Occipital lobe (tissue), 2 donors: ENCODE data around the gene CLSTN2. TPM values are rescaled to one million over a fixed set of nuclear protein-coding genes. Genes with fewer than 3 reads are reported as not detected.

Source experiments
- DNase-seq: peaks from one replicate; lab custom pipeline; 2025; lab: John Stamatoyannopoulos, UW
- total RNA-seq: library from RNA; depleted of rRNA; stranded (reverse); fragments of >200 nt; gene quantifications from one replicate; pipeline ENCODE4 v1.2.3, GENCODE V29; 2014

CLSTN2 gene
- total RNA-seq, 1 donor from 2014 or later: 10.3 TPM

DNA sequence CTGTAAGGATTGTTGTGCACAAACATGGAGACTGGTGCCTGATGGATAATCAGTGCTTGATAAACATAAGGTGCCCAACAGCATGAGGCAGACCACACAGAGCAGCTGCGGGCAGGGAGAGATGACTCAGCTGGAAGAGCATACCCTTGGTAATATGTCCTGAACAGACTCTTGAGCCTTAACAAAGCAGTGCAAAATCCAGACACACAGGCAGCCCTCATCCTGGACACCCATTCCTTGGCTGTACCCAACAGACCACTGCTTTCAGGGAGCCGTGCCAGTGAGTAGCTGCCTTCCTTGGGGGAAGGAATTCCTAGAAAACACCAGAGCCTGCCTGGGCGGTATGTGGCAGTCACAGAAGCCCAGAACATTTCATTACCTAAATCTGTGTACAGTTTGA is 156.2 kb downstream of the CLSTN2 start:
- no peak for DNase-seq

DNA sequence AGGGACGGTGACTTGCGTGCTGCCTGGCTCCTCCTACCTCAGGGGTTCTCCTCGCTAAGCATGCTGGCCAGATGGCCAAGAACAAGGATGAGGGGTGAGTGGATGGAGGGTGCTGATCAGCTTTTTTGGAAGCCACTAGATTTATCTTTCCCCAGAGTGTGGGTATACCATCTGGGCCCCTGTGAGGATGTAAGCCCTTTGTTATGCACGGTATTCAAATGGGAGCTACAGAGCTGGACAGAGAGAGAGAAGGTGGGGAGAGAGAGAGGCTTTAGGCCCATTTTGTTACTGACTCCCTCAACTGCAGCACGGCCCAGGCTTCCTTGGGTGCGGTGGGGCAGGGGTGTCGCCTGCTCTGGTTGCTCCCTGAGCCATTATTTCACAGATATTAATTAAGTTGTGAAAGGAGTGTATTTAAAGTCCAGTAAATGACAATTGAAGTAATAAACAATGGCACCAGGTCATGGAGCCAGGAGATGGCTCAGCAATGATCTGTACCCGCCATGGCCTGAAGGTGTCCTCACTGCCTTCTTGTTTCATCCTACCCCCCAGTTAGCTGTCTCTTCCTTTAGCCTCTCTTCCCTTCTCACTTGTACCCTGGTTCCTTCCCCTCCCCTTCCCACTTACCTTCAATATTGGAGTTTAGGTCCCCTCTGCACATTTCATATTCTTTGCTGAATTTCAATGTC is 158.0 kb downstream of the CLSTN2 start:
- DNase-seq: no peak

DNA sequence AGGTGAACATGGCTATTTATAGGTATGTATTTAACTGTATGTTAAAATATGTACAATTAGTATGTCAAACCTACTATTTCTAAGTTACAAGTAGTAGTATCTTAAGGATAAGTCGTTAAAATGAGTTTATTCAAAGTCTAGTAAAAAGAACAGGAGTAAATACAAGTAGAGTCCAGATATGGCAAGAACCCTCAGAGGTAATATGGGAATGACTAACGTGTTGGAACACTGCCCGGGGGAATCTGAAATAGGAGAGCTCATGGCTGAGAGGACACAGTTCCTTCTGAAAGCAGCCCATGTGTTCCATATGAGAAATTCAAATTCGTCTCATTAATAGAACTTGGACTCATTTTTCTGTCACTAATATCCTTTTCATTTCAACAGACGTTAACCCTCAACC is 158.8 kb downstream of the CLSTN2 start:
- no peak for DNase-seq

GRCh38 chr3:140094487-140094886 is 159.5 kb downstream of the CLSTN2 start:
- no peak for DNase-seq

GRCh38 chr3:140096037-140096436 is 161.1 kb downstream of the CLSTN2 start:
- no peak for DNase-seq

DNA sequence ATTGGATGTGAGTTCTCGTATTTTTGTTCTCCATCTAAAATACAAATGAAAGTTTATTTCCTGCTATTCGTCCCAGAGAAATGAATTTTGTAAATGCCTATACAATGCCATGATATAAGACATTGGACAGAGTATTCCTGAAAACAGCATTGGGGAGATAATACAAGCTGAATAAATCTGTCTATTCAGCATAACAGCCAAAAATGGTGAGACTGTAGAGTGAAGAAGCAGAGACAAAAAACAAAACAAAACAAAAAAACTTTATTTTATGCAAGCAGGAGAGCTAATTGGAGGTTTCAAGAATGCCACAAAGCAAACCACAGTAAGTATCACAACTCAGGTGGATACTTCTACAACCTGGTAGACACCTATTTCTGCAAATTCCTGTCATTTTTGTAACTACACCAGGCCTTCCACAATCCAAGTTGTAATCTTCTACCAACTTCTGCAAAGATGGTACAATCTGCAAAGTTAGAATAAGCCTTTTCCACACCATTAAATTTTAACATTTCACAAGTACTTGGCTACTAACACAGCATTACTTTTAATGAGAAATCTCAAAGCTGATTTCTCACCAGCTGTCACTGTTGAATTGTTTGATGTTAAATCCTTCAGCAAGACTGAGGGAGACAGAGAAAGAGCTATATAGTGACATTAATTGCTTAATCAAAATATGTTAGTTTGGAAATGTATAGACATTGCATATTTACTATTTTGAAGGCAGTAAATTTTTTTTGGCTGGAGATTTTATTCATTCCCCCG is 163.1 kb downstream of the CLSTN2 start:
- no peak for DNase-seq

DNA sequence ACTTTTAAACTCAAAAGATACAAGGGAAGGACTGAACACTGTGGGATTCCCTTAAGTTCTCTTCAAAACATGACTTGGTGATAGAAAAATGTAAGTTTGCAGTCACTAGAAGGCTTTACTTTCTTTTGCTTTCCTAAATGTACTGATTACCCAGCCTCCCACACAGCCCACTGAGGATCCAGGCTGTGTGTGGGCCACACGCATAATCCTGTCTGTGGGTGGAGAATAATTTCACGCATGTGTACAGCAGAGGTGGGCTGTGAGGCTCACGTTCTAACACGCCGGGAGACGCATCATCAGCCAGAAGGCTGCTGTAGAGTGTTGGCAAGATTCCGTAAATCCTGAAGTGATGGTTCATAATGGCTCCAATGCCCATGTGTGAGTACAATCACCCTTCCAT is 165.5 kb downstream of the CLSTN2 start:
- no peak for DNase-seq

DNA sequence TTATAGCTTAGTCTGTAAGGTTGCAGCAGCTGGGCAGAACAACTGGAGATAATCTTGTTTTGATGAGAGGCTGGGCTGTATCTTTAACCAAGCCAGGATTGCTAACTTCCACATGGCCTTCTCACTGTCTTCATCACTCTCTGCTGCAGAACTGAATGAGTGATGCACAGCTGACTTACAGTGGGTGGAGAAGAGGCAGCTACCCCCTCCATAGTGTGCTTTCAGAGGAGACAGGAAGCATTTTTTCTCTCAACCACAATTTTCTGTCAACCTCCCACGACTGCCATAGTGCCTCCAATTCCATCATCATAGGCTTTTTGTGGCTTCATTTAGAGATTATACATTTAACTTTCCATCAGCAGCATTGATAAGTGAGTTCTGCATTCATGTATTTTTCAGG is 168.2 kb downstream of the CLSTN2 start:
- no peak for DNase-seq

GRCh38 chr3:140103986-140104645 is 169.1 kb downstream of the CLSTN2 start:
- DNase-seq: no peak

DNA sequence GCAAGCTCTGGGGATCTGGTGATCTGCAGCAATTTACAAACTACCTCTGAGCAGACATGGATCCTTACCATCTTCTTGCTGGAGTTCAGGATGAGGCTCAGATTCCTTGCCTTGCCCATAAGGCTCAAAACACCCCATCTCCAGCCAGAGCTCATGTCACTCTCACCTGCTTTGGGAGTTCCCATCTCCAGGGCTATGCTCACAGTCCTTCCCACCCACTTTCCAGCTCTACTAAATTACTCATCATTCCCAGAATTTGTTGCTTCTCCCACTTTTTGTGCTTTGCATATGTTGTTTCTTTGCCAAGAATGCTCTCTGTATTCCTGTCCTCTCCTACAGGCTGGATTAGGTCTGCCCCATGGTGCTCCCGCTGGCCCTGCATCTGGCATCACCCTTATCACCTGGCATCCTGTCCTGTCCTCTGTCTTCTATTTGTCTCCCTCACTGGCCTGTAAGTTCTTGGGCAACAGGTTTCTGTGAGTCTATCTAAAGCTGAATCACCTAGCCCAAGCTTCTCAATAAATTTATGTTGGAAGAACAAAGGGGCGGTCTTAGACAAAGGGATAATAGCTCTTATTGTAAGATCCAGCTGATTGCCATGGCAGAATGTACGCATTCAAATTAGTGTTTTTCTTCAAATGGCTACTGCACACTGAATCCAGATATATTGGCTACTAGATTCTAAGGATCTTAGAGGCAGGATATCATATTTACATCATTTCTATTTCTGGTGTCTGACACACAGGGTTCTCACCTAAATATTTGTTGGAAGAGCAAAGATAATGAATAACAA is 179.2 kb downstream of the CLSTN2 start:
- DNase-seq: no peak

DNA sequence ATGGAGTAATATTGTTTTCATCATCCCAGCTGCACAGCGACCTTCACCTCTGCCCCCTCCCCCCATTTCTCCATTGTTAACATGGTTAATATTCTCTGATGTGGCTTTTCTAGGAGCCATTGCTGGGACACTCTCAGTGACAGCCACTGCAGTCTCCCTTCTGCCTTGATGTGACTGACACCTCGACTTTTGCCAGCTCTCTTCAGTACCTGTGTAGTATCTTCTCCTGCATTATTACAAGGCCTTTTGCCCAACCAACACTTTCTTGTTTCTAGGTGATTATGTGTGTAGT is 179.8 kb downstream of the CLSTN2 start:
- DNase-seq: no peak

DNA sequence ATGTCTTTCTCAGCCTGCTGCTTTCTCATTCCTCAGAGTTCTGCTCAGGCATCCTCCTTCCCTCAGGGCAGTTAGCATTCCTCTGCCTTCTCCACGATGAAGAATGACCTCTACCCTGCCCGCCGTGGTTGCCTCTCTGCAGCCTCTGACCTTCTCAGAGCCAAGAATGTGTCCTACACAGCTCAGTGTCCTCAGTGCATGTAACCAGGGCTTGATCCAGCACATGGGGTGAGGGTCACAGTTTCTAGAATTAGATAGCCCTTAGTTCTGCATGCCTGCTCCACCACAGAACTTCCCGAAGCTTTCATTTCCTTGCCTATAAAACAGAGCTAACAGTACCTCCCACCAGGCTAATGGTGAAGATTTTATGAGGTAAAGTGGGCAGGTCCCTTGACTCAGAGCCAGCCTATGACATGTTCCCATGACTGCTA is 182.1 kb downstream of the CLSTN2 start:
- DNase-seq: no peak

DNA sequence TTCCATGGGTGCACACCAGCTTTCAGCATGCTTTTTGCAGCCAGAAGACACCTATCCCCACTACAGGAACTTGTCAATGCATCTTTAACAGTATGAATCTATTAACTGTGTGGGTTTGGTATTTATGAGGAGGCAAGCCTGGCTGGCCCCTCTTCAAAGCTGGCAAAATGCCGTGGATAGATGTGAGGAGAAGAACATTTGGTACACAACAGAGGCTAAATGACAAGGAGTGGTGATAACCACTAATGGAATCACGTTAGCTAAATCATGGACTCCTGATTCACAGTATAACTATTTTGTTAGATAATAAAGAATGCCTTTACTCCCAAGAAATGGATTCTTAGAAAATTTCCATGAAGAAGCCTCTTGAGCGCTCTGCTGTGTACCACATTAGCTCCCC is 187.2 kb downstream of the CLSTN2 start:
- DNase-seq: no peak

GRCh38 chr3:140128217-140128616 is 193.2 kb downstream of the CLSTN2 start:
- DNase-seq: no peak

DNA sequence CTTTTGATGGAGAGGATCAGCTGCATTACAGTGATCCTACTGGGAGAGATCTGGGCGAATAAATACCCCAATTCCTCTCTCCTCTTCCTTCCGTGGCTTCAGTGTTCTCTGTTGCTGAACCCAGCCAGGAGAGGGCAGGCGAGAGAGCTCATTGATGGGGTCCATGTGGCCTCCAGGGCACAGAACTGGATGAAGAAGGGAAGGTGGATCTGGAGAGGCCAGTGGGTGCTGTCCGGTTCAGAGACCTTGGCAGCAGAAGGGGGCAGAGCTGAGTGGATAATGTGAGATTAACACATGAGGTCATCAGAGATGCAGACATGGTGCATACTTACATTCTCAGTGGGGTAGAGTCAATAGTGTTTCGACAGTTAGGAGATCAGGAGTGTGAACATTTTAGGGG is 193.6 kb downstream of the CLSTN2 start:
- no peak for DNase-seq

DNA sequence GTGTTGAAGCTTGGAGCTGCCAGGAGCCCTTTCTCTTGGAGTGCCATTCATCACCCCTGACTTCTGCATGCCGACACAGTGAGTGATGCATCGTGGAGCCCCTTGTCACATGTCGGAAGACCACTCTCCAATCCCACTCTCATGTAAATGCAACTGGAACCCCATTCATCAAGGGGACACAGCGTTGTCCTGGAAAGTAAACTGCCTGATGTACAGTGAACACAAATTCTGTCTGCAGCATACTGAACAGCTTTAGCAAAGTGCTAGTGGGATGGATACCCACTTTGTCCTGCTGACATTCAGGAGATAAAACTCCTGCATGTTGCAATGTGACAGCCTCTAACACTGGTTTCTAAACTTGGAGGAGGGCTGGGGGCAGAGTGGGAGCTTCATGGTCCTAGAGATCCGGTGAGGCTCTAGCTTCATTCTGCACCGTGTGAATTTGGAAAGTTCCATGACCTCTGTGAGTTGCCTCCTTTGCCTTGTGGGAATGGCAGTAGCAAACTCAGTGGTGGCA is 194.8 kb downstream of the CLSTN2 start:
- no peak for DNase-seq

DNA sequence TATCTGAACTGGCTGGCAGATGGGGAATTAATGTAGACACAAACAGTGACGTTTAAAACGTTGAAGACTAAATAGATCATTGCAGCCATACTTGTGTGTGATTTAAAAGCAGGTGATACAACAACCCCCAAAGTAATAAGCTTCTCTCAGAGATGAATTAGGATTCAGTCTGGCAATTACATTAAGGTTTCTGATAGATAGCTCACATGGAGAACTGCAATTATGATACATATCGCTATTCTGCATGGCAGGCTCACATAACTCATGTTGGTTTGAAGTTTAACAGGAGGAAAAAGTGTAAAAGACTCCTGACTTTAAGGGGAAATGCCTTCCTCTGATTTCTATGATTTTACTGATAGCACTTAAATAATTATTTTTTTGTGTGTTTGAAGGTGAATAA is 196.9 kb downstream of the CLSTN2 start:
- no peak for DNase-seq

- no peak for DNase-seq
Observed at GRCh38 chr3:140134231-140134965, 199.4 kb downstream of the CLSTN2 start.

DNA sequence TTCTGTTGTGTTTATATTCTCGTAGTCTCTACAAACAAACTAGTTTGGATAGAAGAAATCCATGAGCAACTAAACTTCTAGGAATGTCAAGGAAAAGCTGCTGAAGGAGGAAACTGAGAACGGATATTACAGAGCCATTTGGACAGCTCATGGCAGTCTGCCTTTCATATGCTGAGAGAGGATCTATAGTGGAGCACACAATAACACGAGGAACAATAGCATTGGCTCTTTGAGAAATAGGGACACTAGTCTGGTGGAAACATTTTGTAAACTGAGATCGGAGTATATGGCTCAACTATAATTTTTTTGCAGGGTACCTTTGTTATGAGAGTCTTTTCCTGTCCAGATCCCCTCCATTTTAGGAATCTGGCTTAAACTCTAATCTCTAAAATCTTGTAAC is 200.5 kb downstream of the CLSTN2 start:
- no peak for DNase-seq

GRCh38 chr3:140143367-140144069 is 208.5 kb downstream of the CLSTN2 start:
- no peak for DNase-seq
